Activated CD8-positive, alpha-beta T cell treated with anti-CD3 and anti-CD28 coated beads for 36 hours (primary cell): Measurements from ENCODE around the gene ANKRD44. TPM values are rescaled to one million over a fixed set of nuclear protein-coding genes. Genes with fewer than 3 reads are reported as not detected.

Experiments used
- ATAC-seq: fragments of 200-7000 bp; cut with Tn5 transposase; one replicate; pipeline ENCODE4 v1.10.0; 2021; ENCODE audit warnings: mild to moderate bottlenecking, moderate library complexity
- CTCF ChIA-PET: fragments of 350-600 bp; sonication (Branson Sonifier 250); formaldehyde crosslinking; loops from one replicate; lab custom pipeline; 2021; ENCODE audit warnings: antibody characterized with exemption; lab: Charles Lee
- POLR2A ChIA-PET: fragments of 350-600 bp; sonication (Branson Sonifier 250); formaldehyde crosslinking; loops from one replicate; lab custom pipeline; 2021; ENCODE audit warnings: antibody characterized with exemption; lab: Charles Lee
- DNase-seq: peaks from one replicate; pipeline ENCODE4 v3.0.0-alpha.2; 2020
- H3K27ac Mint-ChIP-seq: one replicate; pipeline ENCODE4 v1.8.0; 2021; ENCODE audit warnings: mild to moderate bottlenecking, mixed read lengths
- H3K27me3 Mint-ChIP-seq: one replicate; pipeline ENCODE4 v1.8.0; 2021; ENCODE audit warnings: mixed read lengths
- H3K36me3 Mint-ChIP-seq: one replicate; pipeline ENCODE4 v1.8.0; 2021; ENCODE audit warnings: low read depth, mixed read lengths
- H3K4me1 Mint-ChIP-seq: one replicate; pipeline ENCODE4 v1.8.0; 2021; ENCODE audit warnings: low read depth, mixed read lengths
- H3K4me3 Mint-ChIP-seq: one replicate; pipeline ENCODE4 v1.8.0; 2021; ENCODE audit warnings: mild to moderate bottlenecking, moderate library complexity, mixed read lengths
- H3K9me3 Mint-ChIP-seq: one replicate; pipeline ENCODE4 v1.8.0; 2021; ENCODE audit warnings: mixed read lengths
- CTCF ChIP-seq: fragments of 200-600 bp; IDR thresholded peaks from one replicate; pipeline ENCODE4 v1.8.0; 2022; ENCODE audit warnings: antibody characterized with exemption, mild to moderate bottlenecking
- intact Hi-C: fragments of 100-400 bp; cut with micrococcal nuclease; formaldehyde crosslinking; loops from one replicate; pipeline ENCODE4 v1.10.0; 2022
- total RNA-seq, 2 experiments: library from RNA; stranded (reverse); gene quantifications; one replicate each; pipeline ENCODE4 v1.2.3, GENCODE V29; 2021

The ANKRD44 gene
- total RNA-seq, 2 experiments from 2014 or later = 131 to 132 TPM

GRCh38 chr2:197315371-197315770 is 4.8 kb upstream of the ANKRD44 start:
- Mint-ChIP-seq H3K27me3 (no peaks in the 10 kb centered on the region), H3K9me3 (no peaks in the 10 kb centered on the region), H3K4me3 (no peak overlapping the region), H3K27ac (no peak overlapping the region), H3K4me1 (peaks cover 54% of the 10 kb centered on the region), H3K36me3 (no peaks in the 10 kb centered on the region)
- DNase-seq = no peak
- no peak for TF ChIP-seq CTCF
- intact Hi-C loops = no loop called here
- no peak for ATAC-seq
- CTCF ChIA-PET = interaction anchor here (0.8 to 1.5 kb wide), 4 partner anchors 8 to 201 kb away, joined by 3 to 5 read pairs (median 4); no protein-coding TSS in a partner anchor
- POLR2A ChIA-PET = interaction anchor here (0.8 to 1.3 kb wide), 2 partner anchors 9 to 12 kb away, joined by 3 read pairs; no protein-coding TSS in a partner anchor

- H3K36me3 Mint-ChIP-seq = peaks cover 24% of the 10 kb centered on the region
- CTCF ChIA-PET = interaction anchor here (0.9 to 4.4 kb wide), 9 partner anchors 8 to 198 kb away, joined by 3 to 23 read pairs (median 7); no protein-coding TSS in a partner anchor
- peak overlapping the region; percentile 89 for H3K27ac Mint-ChIP-seq
- TF ChIP-seq CTCF = no peak
- H3K27me3 Mint-ChIP-seq = no peaks in the 10 kb centered on the region
- H3K9me3 Mint-ChIP-seq = no peaks in the 10 kb centered on the region
- intact Hi-C loops = loop anchor here (5.0 kb wide), 1 partner anchor 65 kb away; no protein-coding TSS in a partner anchor
- POLR2A ChIA-PET = interaction anchor here (0.8 to 4.3 kb wide), 7 partner anchors 8 to 122 kb away, joined by 3 to 34 read pairs (median 6); no protein-coding TSS in a partner anchor
- ATAC-seq = no peak
- peaks cover 56% of the 10 kb centered on the region for H3K4me1 Mint-ChIP-seq
- DNase-seq = no peak
- H3K4me3 Mint-ChIP-seq = peak overlapping the region; percentile 84
Observed at GRCh38 chr2:197312186-197312585, 1.6 kb upstream of the ANKRD44 start.

GRCh38 chr2:197311421-197312033 is 947 bp upstream of the ANKRD44 start:
- H3K27ac Mint-ChIP-seq = peak overlapping the region; percentile 89
- no peaks in the 10 kb centered on the region for H3K9me3 Mint-ChIP-seq
- intact Hi-C loops = loop anchor here (2.0 to 5.0 kb wide), 2 partner anchors 15 to 66 kb away; no protein-coding TSS in a partner anchor
- ATAC-seq = no peak
- no peak for TF ChIP-seq CTCF
- DNase-seq = no peak
- H3K27me3 Mint-ChIP-seq = no peaks in the 10 kb centered on the region
- CTCF ChIA-PET = interaction anchor here (0.7 to 4.4 kb wide), 17 partner anchors 9 to 198 kb away, joined by 3 to 23 read pairs (median 5); no protein-coding TSS in a partner anchor
- POLR2A ChIA-PET = interaction anchor here (0.6 to 7.8 kb wide), 15 partner anchors 9 to 121 kb away, joined by 3 to 47 read pairs (median 6); no protein-coding TSS in a partner anchor
- peaks cover 58% of the 10 kb centered on the region for H3K4me1 Mint-ChIP-seq
- peaks cover 27% of the 10 kb centered on the region for H3K36me3 Mint-ChIP-seq
- H3K4me3 Mint-ChIP-seq = peak overlapping the region; percentile 84

GRCh38 chr2:197310987-197311420 is 424 bp upstream of the ANKRD44 start:
- Mint-ChIP-seq H3K36me3 (peaks cover 31% of the 10 kb centered on the region), H3K9me3 (no peaks in the 10 kb centered on the region), H3K27ac (peak overlapping the region; percentile 89), H3K4me3 (peak overlapping the region; percentile 84), H3K27me3 (no peaks in the 10 kb centered on the region), H3K4me1 (peaks cover 62% of the 10 kb centered on the region)
- ChIA-PET CTCF (interaction anchor here (0.7 to 4.4 kb wide), 16 partner anchors 9 to 197 kb away, joined by 3 to 23 read pairs (median 5); no protein-coding TSS in a partner anchor), POLR2A (interaction anchor here (0.6 to 7.8 kb wide), 14 partner anchors 10 to 121 kb away, joined by 3 to 47 read pairs (median 6); no protein-coding TSS in a partner anchor)
- DNase-seq (no peak), ATAC-seq (no peak)
- intact Hi-C loops = loop anchor here (2.0 to 5.0 kb wide), 2 partner anchors 16 to 66 kb away; no protein-coding TSS in a partner anchor
- no peak for TF ChIP-seq CTCF
